Measurements from ENCODE around the gene UTP4. TPM values are rescaled to one million over a fixed set of nuclear protein-coding genes. Genes with fewer than 3 reads are reported as not detected.

Gene UTP4
- total RNA-seq, 2 experiments from 2014 or later, result 21.1 to 67.3 TPM

DNA sequence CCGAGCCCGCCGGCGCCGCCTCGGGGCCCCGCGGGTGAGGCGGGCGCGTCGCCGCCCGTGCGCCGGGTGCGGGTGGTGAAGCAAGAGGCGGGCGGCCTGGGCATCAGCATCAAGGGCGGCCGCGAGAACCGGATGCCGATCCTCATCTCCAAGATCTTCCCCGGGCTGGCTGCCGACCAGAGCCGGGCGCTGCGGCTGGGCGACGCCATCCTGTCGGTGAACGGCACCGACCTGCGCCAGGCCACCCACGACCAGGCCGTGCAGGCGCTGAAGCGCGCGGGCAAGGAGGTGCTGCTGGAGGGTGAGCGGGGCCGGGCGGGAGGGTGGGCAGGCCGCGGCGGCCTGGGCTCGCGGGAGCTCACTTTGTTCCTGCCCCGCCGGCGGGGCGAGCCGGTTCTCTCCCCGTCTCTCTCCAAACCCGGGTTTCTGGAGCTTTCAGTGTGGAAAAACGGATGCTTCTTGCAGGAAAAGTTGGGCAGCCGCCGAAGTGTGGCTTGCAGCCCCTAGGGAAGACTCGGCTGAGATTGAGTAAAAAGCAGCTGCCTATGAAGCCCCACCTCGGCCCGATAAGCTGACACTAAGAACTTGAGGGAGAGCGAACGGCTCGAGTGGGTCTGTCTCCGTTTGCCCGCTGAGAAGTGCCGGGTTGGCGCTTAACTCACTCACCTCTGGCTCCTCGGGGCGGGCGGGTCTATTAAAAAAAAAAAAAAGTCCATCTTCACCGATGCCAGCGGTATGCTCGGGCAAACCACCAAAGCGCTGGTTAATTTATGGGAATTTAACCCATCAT is 55.2 kb downstream of the UTP4 start:
- BruUV-seq (replicated peaks), result no TSS peak
- intact Hi-C loops (cut with micrococcal nuclease; ENCODE audit: unreplicated experiment), result no loop called here
- peaks cover 28% of the 10 kb centered on the region for H3K4me1 ChIP-seq (ENCODE audit: insufficient read depth, low read length, poor library complexity, severe bottlenecking)
- peak overlapping the region; percentile 79 for H3K4me3 ChIP-seq (ENCODE audit: low read depth, low read length, poor library complexity, severe bottlenecking)
- POLR2A ChIA-PET, result interaction anchor here (0.6 to 1.5 kb wide), 4 partner anchors 11 to 123 kb away, joined by 4 to 5 read pairs (median 4); no protein-coding TSS in a partner anchor
- no peaks in the 10 kb centered on the region for H3K9me2 ChIP-seq (ENCODE audit: insufficient read depth, low read length)
- no peaks in the 10 kb centered on the region for H3K36me3 ChIP-seq (ENCODE audit: insufficient read depth, low read length)
- H2AFZ ChIP-seq (ENCODE audit: low read length), result peak overlapping the region; percentile 44
- TF ChIP-seq EZH2phosphoT487 (IDR thresholded peaks at IDR 0.05; ENCODE audit: borderline replicate concordance, low read depth, low read length), result no peak
- TF ChIP-seq, protein P1, sequence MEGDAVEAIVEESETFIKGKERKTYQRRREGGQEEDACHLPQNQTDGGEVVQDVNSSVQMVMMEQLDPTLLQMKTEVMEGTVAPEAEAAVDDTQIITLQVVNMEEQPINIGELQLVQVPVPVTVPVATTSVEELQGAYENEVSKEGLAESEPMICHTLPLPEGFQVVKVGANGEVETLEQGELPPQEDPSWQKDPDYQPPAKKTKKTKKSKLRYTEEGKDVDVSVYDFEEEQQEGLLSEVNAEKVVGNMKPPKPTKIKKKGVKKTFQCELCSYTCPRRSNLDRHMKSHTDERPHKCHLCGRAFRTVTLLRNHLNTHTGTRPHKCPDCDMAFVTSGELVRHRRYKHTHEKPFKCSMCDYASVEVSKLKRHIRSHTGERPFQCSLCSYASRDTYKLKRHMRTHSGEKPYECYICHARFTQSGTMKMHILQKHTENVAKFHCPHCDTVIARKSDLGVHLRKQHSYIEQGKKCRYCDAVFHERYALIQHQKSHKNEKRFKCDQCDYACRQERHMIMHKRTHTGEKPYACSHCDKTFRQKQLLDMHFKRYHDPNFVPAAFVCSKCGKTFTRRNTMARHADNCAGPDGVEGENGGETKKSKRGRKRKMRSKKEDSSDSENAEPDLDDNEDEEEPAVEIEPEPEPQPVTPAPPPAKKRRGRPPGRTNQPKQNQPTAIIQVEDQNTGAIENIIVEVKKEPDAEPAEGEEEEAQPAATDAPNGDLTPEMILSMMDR (conservative IDR thresholded peaks at IDR 0.05; ENCODE audit: low read length), result no peak
- DNase-seq (ENCODE audit: low spot score), result peak; percentile 69
- peaks cover 45% of the 10 kb centered on the region for H3K79me2 ChIP-seq (ENCODE audit: insufficient read depth, low read depth, low read length)
- H3K27ac ChIP-seq (ENCODE audit: low read depth, low read length, poor library complexity, severe bottlenecking), result peak overlapping the region; percentile 68
- CTCF ChIA-PET (ENCODE audit: unreplicated experiment), result no interaction called here
- no peaks in the 10 kb centered on the region for H3K9me3 ChIP-seq (ENCODE audit: low read length)
- 0 out of 2 replicates have a peak, but pooled peaks cover 3% of the 10 kb centered on the region for H4K20me1 ChIP-seq (ENCODE audit: insufficient read depth, low read length)
- peak overlapping the region; percentile 76 for H3K4me2 ChIP-seq (ENCODE audit: low read length)

GRCh38 chr16:69188236-69188549 is 55.7 kb downstream of the UTP4 start:
- H4K20me1 ChIP-seq (ENCODE audit: insufficient read depth, low read length), result 0 out of 2 replicates have a peak, but pooled peaks cover 3% of the 10 kb centered on the region
- POLR2A ChIA-PET, result interaction anchor here (1.0 to 1.5 kb wide), 3 partner anchors 10 to 122 kb away, joined by 4 to 5 read pairs (median 5); no protein-coding TSS in a partner anchor

More at GRCh38 chr16:69188236-69188549, 55.7 kb downstream of the UTP4 start:
- Histone ChIP-seq H3K4me3 (ENCODE audit: low read depth, low read length, poor library complexity, severe bottlenecking) (peak overlapping the region; percentile 79), H3K9me2 (ENCODE audit: insufficient read depth, low read length) (no peaks in the 10 kb centered on the region), H3K27ac (ENCODE audit: low read depth, low read length, poor library complexity, severe bottlenecking) (peak overlapping the region; percentile 68), H3K4me2 (ENCODE audit: low read length) (peak overlapping the region; percentile 76), H3K9me3 (ENCODE audit: low read length) (no peaks in the 10 kb centered on the region), H3K79me2 (ENCODE audit: insufficient read depth, low read depth, low read length) (peaks cover 49% of the 10 kb centered on the region), H3K4me1 (ENCODE audit: insufficient read depth, low read length, poor library complexity, severe bottlenecking) (peaks cover 28% of the 10 kb centered on the region), H2AFZ (ENCODE audit: low read length) (peak overlapping the region; percentile 44), H3K36me3 (ENCODE audit: insufficient read depth, low read length) (no peaks in the 10 kb centered on the region)
- DNase-seq (ENCODE audit: low spot score), result peak; percentile 50
- BruUV-seq (replicated peaks), result no TSS peak
- intact Hi-C loops (cut with micrococcal nuclease; ENCODE audit: unreplicated experiment), result no loop called here
- CTCF ChIA-PET (ENCODE audit: unreplicated experiment), result no interaction called here
- TF ChIP-seq, protein P1 (conservative IDR thresholded peaks at IDR 0.05; ENCODE audit: low read length), result 0 out of 2 replicates have a peak, but pooled peaks have one; percentile 28
- TF ChIP-seq EZH2phosphoT487 (IDR thresholded peaks at IDR 0.05; ENCODE audit: borderline replicate concordance, low read depth, low read length), result no peak

Data from OCI-LY7 (cell line).